ENCODE results near the gene E4F1.
"Not testable (repeated sequence)": the region's sequence is repeated elsewhere in the genome, so short reads cannot be mapped to it uniquely, and the experiment has no call there.

Gene E4F1

DNA sequence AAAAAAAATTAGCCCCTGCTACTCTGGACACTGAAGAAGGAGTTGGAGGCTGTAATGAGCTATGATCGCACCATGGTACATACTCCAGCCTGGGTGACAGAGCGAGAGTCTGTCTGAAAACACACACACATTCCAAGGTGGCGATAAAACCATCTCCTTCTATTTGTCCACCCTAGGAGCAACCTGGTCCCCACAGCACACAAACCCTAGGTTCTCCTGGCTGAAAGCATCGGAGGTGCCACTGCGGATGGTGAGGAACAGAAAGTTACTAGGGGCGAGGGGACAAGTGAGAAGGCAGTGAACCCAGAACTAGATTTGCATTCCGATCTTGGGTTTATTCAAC, 29.4 kb downstream of the E4F1 start:
- H3K27me3 Mint-ChIP-seq (ENCODE audit: low read depth, poor library complexity) = no peaks in the 10 kb centered on the region
- H3K4me3 Mint-ChIP-seq = peak overlapping the region; percentile 38
- H3K4me1 Mint-ChIP-seq = peaks cover 37% of the 10 kb centered on the region
- H3K36me3 Mint-ChIP-seq (ENCODE audit: low read depth) = peaks cover 38% of the 10 kb centered on the region
- H3K9me3 Mint-ChIP-seq = no peaks in the 10 kb centered on the region
- DNase-seq = no peak
- H3K27ac Mint-ChIP-seq = peak overlapping the region; percentile 78
- TF ChIP-seq, protein P1, sequence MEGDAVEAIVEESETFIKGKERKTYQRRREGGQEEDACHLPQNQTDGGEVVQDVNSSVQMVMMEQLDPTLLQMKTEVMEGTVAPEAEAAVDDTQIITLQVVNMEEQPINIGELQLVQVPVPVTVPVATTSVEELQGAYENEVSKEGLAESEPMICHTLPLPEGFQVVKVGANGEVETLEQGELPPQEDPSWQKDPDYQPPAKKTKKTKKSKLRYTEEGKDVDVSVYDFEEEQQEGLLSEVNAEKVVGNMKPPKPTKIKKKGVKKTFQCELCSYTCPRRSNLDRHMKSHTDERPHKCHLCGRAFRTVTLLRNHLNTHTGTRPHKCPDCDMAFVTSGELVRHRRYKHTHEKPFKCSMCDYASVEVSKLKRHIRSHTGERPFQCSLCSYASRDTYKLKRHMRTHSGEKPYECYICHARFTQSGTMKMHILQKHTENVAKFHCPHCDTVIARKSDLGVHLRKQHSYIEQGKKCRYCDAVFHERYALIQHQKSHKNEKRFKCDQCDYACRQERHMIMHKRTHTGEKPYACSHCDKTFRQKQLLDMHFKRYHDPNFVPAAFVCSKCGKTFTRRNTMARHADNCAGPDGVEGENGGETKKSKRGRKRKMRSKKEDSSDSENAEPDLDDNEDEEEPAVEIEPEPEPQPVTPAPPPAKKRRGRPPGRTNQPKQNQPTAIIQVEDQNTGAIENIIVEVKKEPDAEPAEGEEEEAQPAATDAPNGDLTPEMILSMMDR (IDR thresholded peaks at IDR 0.05) = no peak

DNA sequence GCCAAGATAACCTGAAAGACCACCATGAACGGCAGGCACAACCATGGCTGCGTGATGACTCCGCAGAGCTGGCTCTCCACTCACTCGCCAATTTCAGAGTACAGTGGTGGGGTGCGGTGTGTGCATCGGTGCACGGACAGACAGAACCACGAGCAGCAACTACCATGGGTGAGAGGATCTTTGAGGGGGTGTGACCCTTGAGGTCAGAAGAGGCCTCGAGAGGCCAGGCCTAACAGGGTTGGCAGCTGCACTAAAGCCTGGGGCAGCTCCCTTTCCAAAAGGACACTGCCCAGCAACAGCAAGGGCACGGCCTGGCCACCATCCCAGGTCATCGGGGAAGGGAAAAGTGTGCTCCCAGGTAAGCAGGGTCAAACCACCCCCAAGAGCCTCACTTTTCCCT, 29.9 kb downstream of the E4F1 start:
- TF ChIP-seq, protein P1 (IDR thresholded peaks at IDR 0.05) = no peak
- DNase-seq = no peak
- H3K4me1 Mint-ChIP-seq = peaks cover 37% of the 10 kb centered on the region
- no peaks in the 10 kb centered on the region for H3K27me3 Mint-ChIP-seq (ENCODE audit: low read depth, poor library complexity)
- H3K4me3 Mint-ChIP-seq = no peak overlapping the region
- H3K9me3 Mint-ChIP-seq = no peaks in the 10 kb centered on the region
- H3K27ac Mint-ChIP-seq = peak overlapping the region; percentile 78
- peaks cover 43% of the 10 kb centered on the region for H3K36me3 Mint-ChIP-seq (ENCODE audit: low read depth)

GRCh38 chr16:2256531-2257140, 33.2 kb downstream of the E4F1 start:
- peaks cover 26% of the 10 kb centered on the region for H3K4me1 Mint-ChIP-seq
- TF ChIP-seq, protein P1 (IDR thresholded peaks at IDR 0.05) = no peak
- H3K27ac Mint-ChIP-seq = peak overlapping the region; percentile 89
- no peak overlapping the region for H3K4me3 Mint-ChIP-seq
- peaks cover 73% of the 10 kb centered on the region for H3K36me3 Mint-ChIP-seq (ENCODE audit: low read depth)
- H3K9me3 Mint-ChIP-seq = no peaks in the 10 kb centered on the region
- no peak for DNase-seq
- H3K27me3 Mint-ChIP-seq (ENCODE audit: low read depth, poor library complexity) = no peaks in the 10 kb centered on the region

DNA sequence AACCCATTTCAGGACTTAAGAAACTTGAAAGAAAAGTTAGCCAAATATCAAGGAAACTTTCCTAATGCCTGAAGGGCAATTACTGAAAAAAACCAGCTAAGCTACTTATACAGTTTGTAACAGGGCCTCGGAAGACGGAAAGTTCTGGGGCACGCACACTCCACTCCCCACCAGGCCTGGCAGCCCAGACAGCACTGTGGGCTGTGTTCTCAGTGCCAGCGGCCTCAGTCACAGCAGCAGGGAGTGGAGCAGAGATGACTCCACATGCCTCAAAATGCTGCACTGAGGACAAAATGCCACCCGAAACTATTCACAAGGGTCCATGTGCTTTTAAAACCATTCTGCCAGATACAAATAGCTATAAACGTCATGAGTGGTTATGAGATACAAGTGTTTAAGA, 34.3 kb downstream of the E4F1 start:
- Mint-ChIP-seq H3K4me1 (peaks cover 23% of the 10 kb centered on the region), H3K27me3 (ENCODE audit: low read depth, poor library complexity) (no peaks in the 10 kb centered on the region)
- no peak for DNase-seq

GRCh38 chr16:2258530-2258929, 35.1 kb downstream of the E4F1 start:
- not testable (repeated sequence) for H3K4me3 Mint-ChIP-seq; H3K9me3 Mint-ChIP-seq; H3K27me3 Mint-ChIP-seq (ENCODE audit: low read depth, poor library complexity); DNase-seq
- Mint-ChIP-seq H3K4me1 (peaks cover 15% of the 10 kb centered on the region), H3K27ac (peak overlapping the region; percentile 66), H3K36me3 (ENCODE audit: low read depth) (peaks cover 83% of the 10 kb centered on the region)

More for the DNA sequence above, 34.3 kb downstream of the E4F1 start:
- H3K27ac Mint-ChIP-seq = peak overlapping the region; percentile 54
- peaks cover 83% of the 10 kb centered on the region for H3K36me3 Mint-ChIP-seq (ENCODE audit: low read depth)
- H3K9me3 Mint-ChIP-seq = no peaks in the 10 kb centered on the region
- no peak overlapping the region for H3K4me3 Mint-ChIP-seq
- TF ChIP-seq, protein P1 (IDR thresholded peaks at IDR 0.05) = no peak

DNA sequence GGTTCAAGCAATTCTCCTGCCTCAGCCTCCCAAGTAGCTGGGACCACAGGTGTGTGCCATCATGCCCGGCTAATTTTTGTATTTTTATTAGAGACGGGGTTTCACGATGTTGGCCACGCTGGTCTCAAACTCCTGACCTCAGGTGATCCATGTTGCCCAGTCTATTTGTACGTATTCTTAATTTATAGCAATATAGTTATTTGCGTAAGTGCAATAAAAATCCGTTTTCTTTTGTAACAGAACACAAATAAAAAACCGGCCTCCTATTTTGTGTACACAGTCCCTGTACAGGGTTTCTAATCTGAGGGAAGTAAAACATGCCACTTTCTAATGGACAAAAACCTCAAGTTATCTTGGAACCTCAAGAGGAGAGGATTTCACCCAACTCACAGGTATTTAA, 36.9 kb downstream of the E4F1 start:
- H3K9me3 Mint-ChIP-seq = no peaks in the 10 kb centered on the region
- no peak overlapping the region for H3K4me3 Mint-ChIP-seq
- no peaks in the 10 kb centered on the region for H3K27me3 Mint-ChIP-seq (ENCODE audit: low read depth, poor library complexity)
- H3K36me3 Mint-ChIP-seq (ENCODE audit: low read depth) = peaks cover 91% of the 10 kb centered on the region
- no peak for DNase-seq
- TF ChIP-seq, protein P1 (IDR thresholded peaks at IDR 0.05) = no peak
- peaks cover 27% of the 10 kb centered on the region for H3K4me1 Mint-ChIP-seq
- no peak overlapping the region for H3K27ac Mint-ChIP-seq

GRCh38 chr16:2263026-2263425, 39.6 kb downstream of the E4F1 start:
- Mint-ChIP-seq H3K27ac (peak overlapping the region; percentile 29), H3K36me3 (ENCODE audit: low read depth) (peaks cover 66% of the 10 kb centered on the region), H3K4me1 (peaks cover 32% of the 10 kb centered on the region)
- not testable (repeated sequence) for H3K9me3 Mint-ChIP-seq; H3K27me3 Mint-ChIP-seq (ENCODE audit: low read depth, poor library complexity); DNase-seq; H3K4me3 Mint-ChIP-seq

DNA sequence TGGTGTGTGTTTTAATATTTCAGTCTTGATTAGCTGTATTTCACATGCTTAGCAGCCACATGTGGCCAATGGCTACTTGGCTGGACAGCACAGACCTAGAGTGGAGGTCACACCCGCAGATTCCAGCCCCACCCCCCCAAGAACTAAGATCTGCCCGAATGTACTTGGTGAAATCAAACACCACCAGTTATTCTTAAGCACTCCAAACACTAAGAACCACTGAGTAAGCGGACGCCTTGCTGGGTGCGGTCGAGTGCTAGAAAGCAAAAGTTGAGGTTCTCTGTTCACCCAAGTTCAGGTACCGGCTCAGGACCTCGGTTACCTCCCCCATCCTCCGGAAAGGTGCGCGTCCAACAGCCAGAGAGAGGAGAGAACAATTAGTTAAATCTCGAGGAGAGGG, 43.5 kb downstream of the E4F1 start:
- not testable (repeated sequence) for DNase-seq; H3K27me3 Mint-ChIP-seq (ENCODE audit: low read depth, poor library complexity); H3K9me3 Mint-ChIP-seq
- Mint-ChIP-seq H3K4me3 (peak overlapping the region; percentile 94), H3K4me1 (peaks cover 41% of the 10 kb centered on the region), H3K36me3 (ENCODE audit: low read depth) (peaks cover 32% of the 10 kb centered on the region), H3K27ac (peak overlapping the region; percentile 100)

- not testable (repeated sequence) for H3K9me3 Mint-ChIP-seq; DNase-seq; H3K27me3 Mint-ChIP-seq (ENCODE audit: low read depth, poor library complexity)
- Mint-ChIP-seq H3K4me1 (peaks cover 41% of the 10 kb centered on the region), H3K36me3 (ENCODE audit: low read depth) (peaks cover 26% of the 10 kb centered on the region), H3K4me3 (peak overlapping the region; percentile 94), H3K27ac (peak overlapping the region; percentile 100)
Observed at GRCh38 chr16:2267505-2267912, 44.1 kb downstream of the E4F1 start.
